Measurements from ENCODE around the gene UTP3.
A peak's percentile ranks its signal among the peaks of the same experiment; 100 is the strongest.
"Not testable (repeated sequence)": the region's sequence is repeated elsewhere in the genome, so short reads cannot be mapped to it uniquely, and the experiment has no call there.

Gene UTP3

DNA sequence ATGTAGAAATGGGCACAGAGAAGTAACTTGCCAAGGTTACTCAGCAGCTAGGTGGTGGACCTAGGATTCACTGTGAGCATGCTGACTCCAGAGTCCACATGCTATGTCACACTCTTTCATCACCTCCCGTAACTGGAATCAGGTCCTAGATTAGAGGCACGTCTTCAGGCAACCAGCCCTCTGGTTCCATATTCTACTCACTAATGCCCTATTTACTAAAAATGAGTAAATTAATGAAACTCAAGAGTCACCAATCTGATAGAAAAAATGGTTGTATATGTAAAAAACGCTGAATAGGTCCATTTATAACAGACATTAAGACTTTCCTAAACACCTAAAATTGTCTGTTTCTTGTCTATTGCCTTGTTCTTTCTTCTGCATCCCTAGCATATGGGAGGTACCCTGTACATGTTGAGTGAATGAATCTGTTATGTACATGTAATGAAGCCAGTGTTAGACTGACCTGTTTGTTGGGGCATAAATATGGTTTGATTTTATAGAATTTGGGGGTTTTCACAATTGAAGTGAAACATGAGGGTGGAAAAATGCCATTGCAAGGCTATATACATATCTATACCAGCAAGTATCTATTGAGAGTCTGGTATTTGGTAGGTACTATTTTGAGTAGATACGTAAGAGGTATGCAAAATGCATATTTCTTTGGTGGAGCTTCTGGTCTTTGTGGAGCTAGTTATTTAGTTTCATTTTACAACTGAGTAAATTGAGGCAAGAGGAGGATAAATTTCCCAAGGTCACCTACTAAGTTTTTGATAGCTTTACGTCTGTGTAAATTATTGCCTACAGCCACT lies 26.0 kb downstream of the UTP3 start:
- DNase-seq: no peak

- no peak for DNase-seq
Measured at GRCh38 chr4:70715097-70715496, 26.8 kb downstream of the UTP3 start.

GRCh38 chr4:70718811-70719604 lies 30.7 kb downstream of the UTP3 start:
- DNase-seq: no peak

- DNase-seq: peak in 55 of 56 donors; percentile 7 to 93 (median 70)
Measured at GRCh38 chr4:70721747-70722146, 33.4 kb downstream of the UTP3 start, which contains the start of gene RUFY3. RUFY3 (plus strand) TSS chr4:70721964; CDS start chr4:70722574, 610 bp downstream.

GRCh38 chr4:70722199-70722791 lies 34.0 kb downstream of the UTP3 start:
- DNase-seq: peak in 41 of 56 donors; percentile 3 to 63 (median 26)

DNA sequence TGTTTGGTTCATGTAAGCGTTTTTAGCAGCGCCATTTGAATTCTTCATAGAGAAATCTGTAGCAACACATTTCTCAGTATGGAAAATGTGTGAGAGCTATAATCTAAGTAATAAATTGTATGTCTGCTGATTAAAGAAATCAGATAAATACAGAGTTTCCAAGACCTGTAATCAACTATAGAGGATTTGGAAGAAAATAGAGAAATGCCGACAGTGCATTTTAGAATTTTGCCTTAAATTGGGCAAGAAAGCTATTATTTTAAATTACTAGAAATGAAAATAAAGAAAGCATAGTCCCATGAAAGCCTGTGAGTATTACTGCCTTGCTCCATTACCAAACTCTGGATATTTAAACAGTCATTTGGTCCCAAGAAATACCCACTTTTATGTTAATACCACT lies 36.1 kb downstream of the UTP3 start:
- DNase-seq: no peak

- no peak for DNase-seq
Measured at GRCh38 chr4:70725633-70726032, 37.3 kb downstream of the UTP3 start.

- DNase-seq: not testable (repeated sequence)
Measured at GRCh38 chr4:70726515-70726914, 38.2 kb downstream of the UTP3 start.

- peak in 1 of 56 donors; percentile 11 for DNase-seq
Measured at GRCh38 chr4:70728091-70728490, 39.8 kb downstream of the UTP3 start.

DNA sequence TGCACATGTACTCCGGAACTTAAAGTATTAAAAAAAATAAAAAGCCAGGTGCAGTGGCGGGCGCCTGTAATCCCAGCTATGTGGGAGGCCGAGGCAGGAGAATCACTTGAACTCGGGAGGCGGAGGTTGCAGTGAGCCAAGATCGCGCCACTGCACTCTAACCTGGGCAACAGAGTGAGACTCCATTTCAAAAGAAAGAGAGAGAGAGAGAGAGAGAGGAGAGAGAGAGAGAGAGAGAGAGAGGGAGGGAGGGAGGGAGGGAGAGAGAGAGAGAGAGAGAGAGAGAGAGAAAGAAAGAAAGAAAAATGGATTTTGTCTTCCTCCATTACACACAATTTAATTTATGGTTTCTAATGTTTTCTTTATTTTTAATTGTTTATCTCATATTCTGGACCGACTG lies 44.5 kb downstream of the UTP3 start:
- DNase-seq: not testable (repeated sequence)

DNA sequence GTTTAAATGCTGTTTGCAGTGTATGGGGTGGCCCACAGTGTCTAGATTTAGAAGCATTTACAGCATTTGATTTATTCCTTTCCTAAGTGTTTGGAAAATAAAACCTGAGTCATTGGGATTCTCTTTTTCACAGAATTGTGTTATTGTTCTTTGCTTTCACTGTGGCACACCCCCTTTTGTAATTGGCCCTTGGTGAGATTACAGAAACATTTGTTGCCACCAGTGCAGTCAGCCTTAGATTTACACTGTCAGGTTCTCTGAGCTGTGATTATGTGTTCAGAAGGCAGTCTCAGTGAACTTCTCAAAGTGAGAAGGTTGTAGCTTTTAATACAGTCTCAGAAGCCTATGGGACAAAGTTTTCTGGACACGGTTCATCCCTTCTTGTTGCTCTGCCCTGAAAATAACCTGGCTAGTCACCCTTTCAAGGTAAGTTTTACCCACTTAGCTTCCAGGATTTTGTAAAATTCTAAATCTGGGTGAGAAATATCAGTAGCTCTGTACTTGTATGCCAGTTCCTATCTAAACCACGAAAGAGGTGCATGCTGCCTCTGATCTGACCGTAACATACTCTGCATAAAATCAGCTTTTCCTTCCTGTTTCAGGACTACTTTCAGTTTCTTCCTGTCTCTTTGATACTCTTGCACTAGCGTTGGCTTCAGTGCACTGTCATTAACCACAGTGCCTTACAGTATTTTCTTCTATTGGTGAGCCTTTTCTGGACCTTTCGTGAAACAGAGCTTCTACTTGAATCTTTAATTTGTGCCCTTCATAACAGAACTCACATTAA lies 46.0 kb downstream of the UTP3 start:
- peak in 4 of 56 donors; percentile 3 to 56 (median 20) for DNase-seq

GRCh38 chr4:70734971-70735370 lies 46.6 kb downstream of the UTP3 start:
- no peak for DNase-seq

GRCh38 chr4:70735915-70736314 lies 47.6 kb downstream of the UTP3 start:
- peak in 1 of 56 donors; percentile 3 for DNase-seq

- DNase-seq: no peak
Measured at GRCh38 chr4:70737006-70737405, 48.7 kb downstream of the UTP3 start.

DNA sequence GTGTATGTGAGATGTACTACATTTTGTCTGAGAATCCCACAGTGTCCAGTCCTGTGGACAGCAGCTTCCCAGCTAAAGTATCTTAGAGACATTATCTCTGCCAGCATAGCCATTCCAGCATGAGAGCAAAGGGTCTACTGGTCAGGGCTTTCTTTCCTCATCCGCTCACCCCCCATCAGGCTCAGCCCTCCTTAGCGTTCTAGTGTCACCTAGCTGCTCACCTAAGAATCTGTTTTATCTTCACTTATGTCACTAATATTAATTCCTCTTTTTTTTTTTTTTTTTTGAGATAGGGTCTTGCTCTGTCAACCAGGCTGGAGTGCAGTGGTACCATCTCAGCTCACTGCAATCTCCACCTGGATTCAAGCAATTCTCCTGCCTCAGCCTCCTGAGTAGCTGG lies 49.1 kb downstream of the UTP3 start:
- DNase-seq: no peak

GRCh38 chr4:70739496-70740337 lies 51.4 kb downstream of the UTP3 start:
- no peak for DNase-seq
